ENCODE measurements around the gene PRKCB. TPM values are rescaled to one million over a fixed set of nuclear protein-coding genes. Genes with fewer than 3 reads are reported as not detected.

Gene PRKCB
- total RNA-seq, 6 experiments from 2014 or later: not detected

- no peak for DNase-seq
- no peak for TF ChIP-seq CTCF (IDR thresholded peaks at IDR 0.05)
- Mint-ChIP-seq H3K4me3 (no peak overlapping the region), H3K27ac (no peak overlapping the region), H3K4me1 (ENCODE audit: low read depth) (no peaks in the 10 kb centered on the region), H3K36me3 (ENCODE audit: low read depth) (no peaks in the 10 kb centered on the region), H3K27me3 (ENCODE audit: insufficient read depth) (peaks cover 2% of the 10 kb centered on the region; the same call in 1 of the 2 replicates), H3K9me3 (peaks cover 25% of the 10 kb centered on the region)
These were observed 108.6 kb downstream of the PRKCB start for GRCh38 chr16:23944381-23944780.

DNA sequence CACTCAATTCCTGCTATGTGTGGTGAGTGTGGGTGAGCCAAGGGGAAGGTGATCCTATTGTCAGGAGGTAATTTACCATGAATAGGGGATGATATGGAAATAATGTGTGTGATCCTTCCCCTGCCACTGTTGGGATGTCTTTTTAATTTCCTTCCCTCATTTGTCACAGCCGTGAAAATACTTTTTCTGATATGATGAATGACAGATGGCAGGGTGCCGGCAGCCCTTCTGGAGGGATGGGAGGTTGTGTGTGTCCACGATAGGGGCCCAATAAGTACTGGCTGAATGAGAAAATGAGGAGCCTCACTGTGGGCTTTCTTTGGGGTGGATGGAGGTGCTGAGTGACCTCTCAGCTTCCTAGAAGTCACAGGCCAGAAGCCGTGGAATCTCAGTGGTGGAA lies 109.5 kb downstream of the PRKCB start:
- Mint-ChIP-seq H3K9me3 (peaks cover 19% of the 10 kb centered on the region), H3K27ac (no peak overlapping the region), H3K4me3 (no peak overlapping the region), H3K27me3 (ENCODE audit: insufficient read depth) (peaks cover 2% of the 10 kb centered on the region; the same call in 1 of the 2 replicates), H3K4me1 (ENCODE audit: low read depth) (no peaks in the 10 kb centered on the region), H3K36me3 (ENCODE audit: low read depth) (no peaks in the 10 kb centered on the region)
- no peak for DNase-seq
- no peak for TF ChIP-seq CTCF (IDR thresholded peaks at IDR 0.05)

DNA sequence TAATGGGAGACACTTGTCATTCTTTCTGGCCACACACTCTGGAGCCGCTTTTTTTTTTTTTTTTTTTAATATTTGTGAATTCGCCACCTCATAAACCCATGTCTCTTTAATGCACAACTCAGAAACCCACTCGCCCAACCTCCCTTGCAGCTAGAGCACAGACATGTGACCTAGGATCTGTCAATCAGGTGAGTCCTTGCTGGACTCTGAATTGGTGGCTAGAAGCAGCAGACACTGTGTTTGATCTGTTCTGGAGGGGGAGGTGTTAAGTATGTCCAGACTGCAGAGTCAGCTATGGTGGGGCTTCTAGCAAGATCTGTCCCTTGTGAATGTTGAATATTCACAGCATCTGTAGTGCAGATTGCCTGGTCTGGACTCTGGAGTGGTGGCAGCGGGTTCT lies 112.1 kb downstream of the PRKCB start:
- no peak for TF ChIP-seq CTCF (IDR thresholded peaks at IDR 0.05)
- no peak overlapping the region for H3K4me3 Mint-ChIP-seq
- no peak for DNase-seq

DNA sequence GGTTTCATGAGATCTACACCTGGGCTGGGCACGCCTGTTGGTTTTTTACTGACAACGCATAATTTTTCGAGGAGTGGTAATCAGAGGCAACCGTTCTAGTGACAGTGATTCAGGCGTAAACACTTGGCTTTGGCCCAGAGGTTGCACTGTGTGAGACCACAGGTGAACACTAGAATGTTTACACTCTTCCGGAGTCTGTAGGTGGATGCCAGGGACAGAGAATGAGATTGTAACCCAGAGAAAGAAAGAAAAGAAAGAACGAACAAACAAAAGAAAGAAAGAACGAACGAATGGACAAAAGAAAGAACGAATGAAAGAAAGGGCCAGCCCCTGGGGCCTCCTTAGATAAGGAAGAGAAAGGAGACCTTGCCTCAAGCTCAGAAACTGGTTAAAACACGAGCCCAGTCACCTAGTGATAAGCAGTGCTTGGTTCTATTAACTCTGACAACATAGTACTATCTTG lies 113.2 kb downstream of the PRKCB start:
- Mint-ChIP-seq H3K4me1 (ENCODE audit: low read depth) (no peaks in the 10 kb centered on the region), H3K27me3 (ENCODE audit: insufficient read depth) (peaks cover 6% of the 10 kb centered on the region; the same call in 1 of the 2 replicates), H3K27ac (no peak overlapping the region), H3K9me3 (peaks cover 33% of the 10 kb centered on the region), H3K36me3 (ENCODE audit: low read depth) (no peaks in the 10 kb centered on the region), H3K4me3 (no peak overlapping the region)
- DNase-seq: no peak
- TF ChIP-seq CTCF (IDR thresholded peaks at IDR 0.05): no peak

More for the DNA sequence above, 112.1 kb downstream of the PRKCB start:
- Mint-ChIP-seq H3K9me3 (peaks cover 29% of the 10 kb centered on the region), H3K36me3 (ENCODE audit: low read depth) (no peaks in the 10 kb centered on the region), H3K27me3 (ENCODE audit: insufficient read depth) (peaks cover 6% of the 10 kb centered on the region; the same call in 1 of the 2 replicates), H3K27ac (no peak overlapping the region), H3K4me1 (ENCODE audit: low read depth) (no peaks in the 10 kb centered on the region)

- peaks cover 39% of the 10 kb centered on the region for H3K9me3 Mint-ChIP-seq
- H3K4me1 Mint-ChIP-seq (ENCODE audit: low read depth): no peaks in the 10 kb centered on the region
- H3K4me3 Mint-ChIP-seq: no peak overlapping the region
- H3K36me3 Mint-ChIP-seq (ENCODE audit: low read depth): no peaks in the 10 kb centered on the region
- no peak overlapping the region for H3K27ac Mint-ChIP-seq
- no peak for DNase-seq
- peaks cover 6% of the 10 kb centered on the region; the same call in 1 of the 2 replicates for H3K27me3 Mint-ChIP-seq (ENCODE audit: insufficient read depth)
- TF ChIP-seq CTCF (IDR thresholded peaks at IDR 0.05): no peak
These were observed 114.0 kb downstream of the PRKCB start for GRCh38 chr16:23949630-23950290.
